NCI-H510A (cell line): ENCODE data around the gene ENO1.

Experiments used
- DNase-seq: peaks from one replicate; lab custom pipeline; 2025; lab: John Stamatoyannopoulos, UW

Gene ENO1

DNA sequence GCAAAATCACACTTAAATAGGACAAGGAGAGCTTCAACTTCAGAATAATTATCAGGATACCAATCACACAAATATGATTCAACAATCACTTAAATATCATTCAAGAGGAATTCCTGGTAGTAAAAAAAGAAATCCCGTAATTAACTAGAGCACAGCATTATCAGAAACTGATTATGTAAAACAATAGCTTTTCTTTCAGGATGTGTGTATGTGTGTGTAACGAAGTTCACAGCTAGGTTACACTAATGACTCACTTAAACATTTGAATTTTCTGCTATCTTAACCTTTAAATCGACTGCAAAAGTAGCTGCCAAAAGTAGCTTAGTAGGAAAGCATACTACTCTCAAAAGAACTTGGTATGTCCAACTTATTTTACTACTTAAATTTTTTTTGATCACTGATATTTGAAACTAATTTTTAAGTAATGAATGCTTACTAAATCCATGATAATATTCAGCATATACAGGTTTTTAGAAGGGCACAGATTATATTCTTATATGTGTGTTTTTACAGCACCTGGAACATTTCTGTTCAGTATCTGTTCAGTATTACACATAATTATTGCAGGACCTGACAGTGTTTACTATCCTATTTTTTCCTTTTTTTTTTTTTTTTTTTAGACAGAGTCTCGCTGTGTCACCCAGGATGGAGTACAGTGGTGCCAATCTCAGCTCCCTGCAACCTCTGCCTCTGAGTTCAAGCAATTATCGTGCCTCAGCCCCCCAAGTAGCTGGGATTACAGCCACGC, 65.3 kb downstream of the ENO1 start:
- DNase-seq, result no peak

GRCh38 chr1:8812081-8812480, 66.4 kb downstream of the ENO1 start:
- DNase-seq, result no peak
